Transverse colon (tissue), 4 donors: Measurements from ENCODE around the gene USP6NL. TPM values are rescaled to one million over a fixed set of nuclear protein-coding genes. Genes with fewer than 3 reads are reported as not detected.

Experiments
- DNase-seq: peaks from one replicate; pipeline ENCODE4 v3.0.0-alpha.2; 2019
- H3K27ac ChIP-seq, 4 donors: fragments of 200-600 bp; sonication (generic); 2 replicates each; pipeline ENCODE4 v1.5.1; 2016 to 2018; ENCODE audit warnings: inconsistent platforms in 4 of 4
- H3K27me3 ChIP-seq: fragments of 200-600 bp; sonication (generic); 2 replicates; pipeline ENCODE4 v1.5.1; 2017; ENCODE audit warnings: inconsistent platforms
- H3K36me3 ChIP-seq, 4 donors: fragments of 200-600 bp; sonication (generic); 2 replicates each; pipeline ENCODE4 v1.5.1; 2017 to 2019; ENCODE audit warnings: inconsistent platforms in 4 of 4
- H3K4me1 ChIP-seq, 4 donors: fragments of 200-600 bp; sonication (generic); 2 replicates each; pipeline ENCODE4 v1.5.1; 2017 to 2020; ENCODE audit warnings: inconsistent platforms in 4 of 4
- H3K4me3 ChIP-seq, 4 donors: fragments of 200-600 bp; sonication (generic); 1 replicate in 1 of 4; 2 replicates in 3 of 4; pipeline versions ENCODE4 v1.5.1 to v1.6.1; 2017 to 2019; ENCODE audit warnings: inconsistent platforms in 4 of 4
- H3K9me3 ChIP-seq, 2 donors: fragments of 200-600 bp; sonication (generic); 2 replicates each; pipeline ENCODE4 v1.5.1; 2017 to 2019; ENCODE audit warnings: inconsistent platforms in 2 of 2
- CTCF ChIP-seq, 5 experiments: fragments of 200-600 bp in 3 of 5; fragments of 450-650 bp in 2 of 5; sonication (generic) in 3 of 5; IDR thresholded peaks; 1 replicate in 2 of 5; 2 replicates in 3 of 5; pipeline ENCODE4 v1.5.1; 2016 to 2017; ENCODE audit warnings: antibody characterized with exemption in 5 of 5, inconsistent platforms in 3 of 5, mild to moderate bottlenecking in 2 of 5, moderate library complexity in 1 of 5
- EP300 ChIP-seq: sonication (generic); formaldehyde crosslinking; IDR thresholded peaks from one replicate; pipeline ENCODE4 v1.6.1; 2017; ENCODE audit warnings: antibody characterized with exemption, low read depth
- POLR2A ChIP-seq: fragments of 450-650 bp; IDR thresholded peaks from one replicate; pipeline ENCODE4 v1.6.1; 2016; ENCODE audit warnings: antibody characterized with exemption, mild to moderate bottlenecking, moderate library complexity
- POLR2AphosphoS5 ChIP-seq, 3 donors: sonication (generic); formaldehyde crosslinking; IDR thresholded peaks; one replicate each; pipeline ENCODE4 v1.6.1; 2016; ENCODE audit warnings: antibody characterized with exemption in 3 of 3
- WGBS, 2 donors: methylation state at CpG; one replicate each; pipeline ENCODE4 v1.1.5; 2018; ENCODE audit warnings: low coverage in 1 of 2; 5-methylcytosine and 5-hydroxymethylcytosine counted together
- in situ Hi-C, 4 donors: fragments of 200-750 bp; cut with MboI; loops; one replicate each; pipeline versions ENCODE4 v1.15.0 to v1.15.1; 2017; ENCODE audit warnings: low sequenced_read_pairs in 3 of 4, low pct_ligation_motif_present in 1 of 4, low pct_unique_long_range_greater_than_20kb in 1 of 4
- intact Hi-C: fragments of 100-400 bp; cut with DNase I; formaldehyde crosslinking; loops from one replicate; pipeline ENCODE4 v1.15.1; 2023; ENCODE audit warnings: low total_unique reads
- total RNA-seq, 4 donors: library from RNA; depleted of rRNA; stranded (reverse); fragments of >200 nt; gene quantifications; one replicate each; pipeline ENCODE4 v1.1.0, GENCODE V29; 2016

The USP6NL gene
- total RNA-seq, 4 donors from 2014 or later, result 17.3 to 45.8 (median 26.6) TPM

- TF ChIP-seq POLR2A (no peak), CTCF (IDR thresholded peaks at IDR 0.05) (no peak), EP300 (no peak), POLR2AphosphoS5 (IDR thresholded peaks at IDR 0.05) (no peak)
- 94 to 100% methylated on average over 2 to 3 of the region's 3 CpGs for WGBS, 2 donors
- Histone ChIP-seq H3K9me3 (no peaks in the 10 kb centered on the region), H3K27ac (no peak overlapping the region), H3K4me3 (no peak overlapping the region), H3K27me3 (no peaks in the 10 kb centered on the region), H3K4me1 (peaks cover 0 to 23% (median 9%) of the 10 kb centered on the region in 4 donors), H3K36me3 (no peaks in the 10 kb centered on the region)
- in situ Hi-C loops, result no loop called here
- DNase-seq, result no peak
- intact Hi-C loops, result no loop called here
Measured at GRCh38 chr10:11600280-11600679, 11.2 kb downstream of the USP6NL start.

- H3K4me1 ChIP-seq, result peaks cover 0 to 23% (median 8%) of the 10 kb centered on the region in 4 donors
- 74 to 75% methylated on average over 8 of the region's 8 CpGs for WGBS, 2 donors
- no peak for DNase-seq
- TF ChIP-seq POLR2A (no peak), POLR2AphosphoS5 (IDR thresholded peaks at IDR 0.05) (no peak), EP300 (no peak), CTCF (IDR thresholded peaks at IDR 0.05) (no peak)
- no peaks in the 10 kb centered on the region for H3K36me3 ChIP-seq
- no peaks in the 10 kb centered on the region for H3K27me3 ChIP-seq
- in situ Hi-C loops, result no loop called here
- no peaks in the 10 kb centered on the region for H3K9me3 ChIP-seq
- intact Hi-C loops, result no loop called here
- H3K27ac ChIP-seq, result no peak overlapping the region
- H3K4me3 ChIP-seq, result no peak overlapping the region
Measured at GRCh38 chr10:11598712-11599397, 12.6 kb downstream of the USP6NL start.

GRCh38 chr10:11597470-11597869 lies 14.0 kb downstream of the USP6NL start:
- Histone ChIP-seq H3K36me3 (no peaks in the 10 kb centered on the region), H3K27ac (no peak overlapping the region), H3K9me3 (no peaks in the 10 kb centered on the region), H3K4me3 (no peak overlapping the region), H3K27me3 (no peaks in the 10 kb centered on the region), H3K4me1 (peaks cover 0 to 21% (median 6%) of the 10 kb centered on the region in 4 donors)
- intact Hi-C loops, result no loop called here
- no peak for TF ChIP-seq POLR2A
- no peak for TF ChIP-seq EP300
- TF ChIP-seq POLR2AphosphoS5 (IDR thresholded peaks at IDR 0.05), result no peak
- no peak for TF ChIP-seq CTCF (IDR thresholded peaks at IDR 0.05)
- 96% methylated on average over 3 of the region's 3 CpGs for WGBS, 2 donors
- in situ Hi-C loops, result no loop called here
- no peak for DNase-seq

GRCh38 chr10:11595395-11595692 lies 16.1 kb downstream of the USP6NL start:
- intact Hi-C loops, result no loop called here
- no peaks in the 10 kb centered on the region for H3K36me3 ChIP-seq
- no peaks in the 10 kb centered on the region for H3K27me3 ChIP-seq
- no peak for TF ChIP-seq CTCF (IDR thresholded peaks at IDR 0.05)
- TF ChIP-seq POLR2AphosphoS5 (IDR thresholded peaks at IDR 0.05), result no peak
- no peak for TF ChIP-seq POLR2A
- TF ChIP-seq EP300, result no peak
- no peak overlapping the region for H3K4me3 ChIP-seq
- in situ Hi-C loops, result no loop called here
- H3K27ac ChIP-seq, result no peak overlapping the region
- no peak for DNase-seq
- whole genome bisulfite sequencing, 2 donors, result 52% methylated on average over 1 of the region's 1 CpG; no CpG with 5 or more reads in 1 of the 2 donors
- H3K9me3 ChIP-seq, result no peaks in the 10 kb centered on the region
- H3K4me1 ChIP-seq, result peaks cover 0 to 18% (median 6%) of the 10 kb centered on the region in 4 donors
